Lower leg skin (tissue), 3 donors: ENCODE data around the gene POR.

ENCODE experiments used
- CTCF ChIP-seq, 3 donors: fragments of 450-650 bp; IDR thresholded peaks; one replicate each; pipeline ENCODE4 v1.5.1; 2016; ENCODE audit warnings: antibody characterized with exemption in 3 of 3, mild to moderate bottlenecking in 3 of 3, moderate library complexity in 2 of 3
- POLR2A ChIP-seq, 2 donors: fragments of 450-650 bp; IDR thresholded peaks; one replicate each; pipeline ENCODE4 v1.6.1; 2016 to 2017; ENCODE audit warnings: antibody characterized with exemption in 2 of 2, mild to moderate bottlenecking in 1 of 2, moderate library complexity in 1 of 2

GRCh38 chr7:75987805-75988567 lies 73.0 kb downstream of the POR start:
- no peak for TF ChIP-seq POLR2A (IDR thresholded peaks at IDR 0.05)
- no peak for TF ChIP-seq CTCF (IDR thresholded peaks at IDR 0.05)
